ENCODE data around the gene PROZ.

Gene PROZ

GRCh38 chr13:113141601-113141970 is 16.9 kb upstream of the PROZ start:
- DNase-seq (ENCODE audit: low spot score): no peak

- no peak for DNase-seq (ENCODE audit: low spot score)
Observed at GRCh38 chr13:113142876-113143275, 15.6 kb upstream of the PROZ start.

GRCh38 chr13:113143466-113144254 is 14.8 kb upstream of the PROZ start:
- DNase-seq (ENCODE audit: low spot score): no peak

DNA sequence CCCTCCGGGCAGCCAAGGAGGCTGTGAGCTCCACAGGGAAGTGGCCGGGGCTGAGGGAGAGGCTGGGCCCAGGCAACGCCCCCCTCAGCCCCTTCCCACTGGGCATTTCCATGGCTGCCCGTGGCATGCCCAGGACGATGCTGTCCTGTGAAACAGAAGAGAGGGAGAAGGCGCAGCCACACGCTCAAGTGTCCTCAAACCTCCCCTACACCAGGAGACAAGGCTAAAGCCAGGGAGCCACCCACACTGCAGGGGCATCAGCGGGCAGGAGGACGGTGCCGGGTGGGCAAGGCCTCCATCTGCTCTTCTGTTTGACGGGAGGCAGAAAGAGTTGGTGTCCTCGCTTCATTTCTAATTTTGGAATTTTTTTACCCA is 14.2 kb upstream of the PROZ start:
- no peak for DNase-seq (ENCODE audit: low spot score)

DNA sequence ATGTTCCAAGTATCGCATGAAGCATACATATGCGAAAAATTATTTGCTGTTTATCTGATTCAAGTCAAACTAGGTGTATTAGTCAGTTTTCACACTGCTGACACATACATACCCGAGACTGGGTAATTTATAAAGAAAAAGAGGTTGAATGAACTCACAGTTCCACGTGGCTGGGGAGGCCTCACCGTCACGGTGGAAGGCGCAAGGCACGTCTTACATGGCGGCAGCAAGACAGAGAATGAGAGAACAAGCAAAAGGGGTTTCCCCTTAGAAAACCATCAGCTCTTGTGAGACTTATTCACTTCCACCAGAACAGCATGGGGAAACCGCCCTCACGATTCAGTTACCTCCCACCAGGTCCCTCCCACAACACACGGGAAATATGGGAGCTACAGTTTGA is 13.0 kb upstream of the PROZ start:
- no peak for DNase-seq (ENCODE audit: low spot score)

GRCh38 chr13:113145911-113146598 is 12.4 kb upstream of the PROZ start:
- no peak for DNase-seq (ENCODE audit: low spot score)

DNA sequence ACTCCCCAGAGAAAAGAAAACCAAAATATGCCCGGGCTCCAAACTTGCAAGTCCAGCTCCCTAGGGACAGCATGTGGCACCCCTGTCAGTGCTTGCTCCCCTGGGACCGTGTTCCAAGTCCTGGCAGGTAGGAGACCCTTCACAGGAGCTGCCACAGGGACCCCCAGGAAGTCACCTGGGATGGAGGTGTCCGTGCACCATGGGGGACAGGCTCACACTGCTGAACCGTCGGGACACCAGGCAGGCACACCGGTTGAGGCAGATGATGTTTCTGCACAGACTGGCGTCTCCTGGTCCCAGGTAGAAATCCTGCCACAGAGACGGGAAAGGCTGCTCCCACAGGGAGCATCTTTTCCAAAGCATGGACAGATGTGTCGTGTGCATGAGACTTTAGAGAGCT is 11.7 kb upstream of the PROZ start:
- no peak for DNase-seq (ENCODE audit: low spot score)

- no peak for DNase-seq (ENCODE audit: low spot score)
Observed at GRCh38 chr13:113147206-113147605, 11.2 kb upstream of the PROZ start.

GRCh38 chr13:113148407-113148806 is 10.0 kb upstream of the PROZ start:
- no peak for DNase-seq (ENCODE audit: low spot score)

GRCh38 chr13:113148940-113149503 is 9.4 kb upstream of the PROZ start:
- no peak for DNase-seq (ENCODE audit: low spot score)

DNA sequence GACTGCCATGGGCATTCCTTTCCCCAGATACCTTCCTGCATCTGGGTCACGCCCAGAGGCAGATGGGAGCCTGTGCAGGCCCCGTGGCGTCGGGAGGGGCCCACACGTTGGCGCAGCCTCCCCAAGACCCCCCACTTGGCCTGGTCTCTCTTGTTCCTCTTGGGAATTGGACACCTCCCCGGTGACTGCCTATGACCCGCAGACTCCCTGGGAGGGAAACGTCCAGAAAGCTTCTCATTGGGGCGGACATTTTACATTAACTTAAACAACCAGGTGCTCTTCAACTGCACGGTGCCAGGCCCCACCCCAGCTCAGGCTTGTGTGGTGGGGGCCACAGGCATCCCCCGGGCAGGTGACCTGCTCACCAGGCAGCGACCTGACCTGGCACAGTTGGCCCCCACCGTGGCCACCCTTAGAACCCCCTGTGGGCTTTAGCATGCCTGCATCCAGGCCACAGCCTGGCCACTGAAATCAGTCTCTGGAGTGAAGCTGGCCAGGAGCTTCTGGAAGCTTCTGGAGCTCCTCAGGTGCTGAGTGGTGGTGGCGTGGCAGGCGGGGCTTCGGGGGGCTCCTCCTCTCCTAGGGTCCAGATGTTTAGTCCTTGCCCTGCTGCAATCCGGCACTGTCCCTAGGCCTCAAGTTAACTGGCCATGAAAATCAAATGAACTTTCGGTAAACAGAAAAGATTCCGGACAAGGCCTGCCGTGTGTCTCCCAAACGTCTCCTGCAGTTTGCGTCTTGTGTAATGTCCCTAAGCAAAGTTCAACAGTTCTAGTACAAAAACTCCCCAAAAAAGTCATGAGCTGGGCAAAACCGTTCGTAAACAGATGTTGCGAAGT is 8.5 kb upstream of the PROZ start:
- no peak for DNase-seq (ENCODE audit: low spot score)

DNA sequence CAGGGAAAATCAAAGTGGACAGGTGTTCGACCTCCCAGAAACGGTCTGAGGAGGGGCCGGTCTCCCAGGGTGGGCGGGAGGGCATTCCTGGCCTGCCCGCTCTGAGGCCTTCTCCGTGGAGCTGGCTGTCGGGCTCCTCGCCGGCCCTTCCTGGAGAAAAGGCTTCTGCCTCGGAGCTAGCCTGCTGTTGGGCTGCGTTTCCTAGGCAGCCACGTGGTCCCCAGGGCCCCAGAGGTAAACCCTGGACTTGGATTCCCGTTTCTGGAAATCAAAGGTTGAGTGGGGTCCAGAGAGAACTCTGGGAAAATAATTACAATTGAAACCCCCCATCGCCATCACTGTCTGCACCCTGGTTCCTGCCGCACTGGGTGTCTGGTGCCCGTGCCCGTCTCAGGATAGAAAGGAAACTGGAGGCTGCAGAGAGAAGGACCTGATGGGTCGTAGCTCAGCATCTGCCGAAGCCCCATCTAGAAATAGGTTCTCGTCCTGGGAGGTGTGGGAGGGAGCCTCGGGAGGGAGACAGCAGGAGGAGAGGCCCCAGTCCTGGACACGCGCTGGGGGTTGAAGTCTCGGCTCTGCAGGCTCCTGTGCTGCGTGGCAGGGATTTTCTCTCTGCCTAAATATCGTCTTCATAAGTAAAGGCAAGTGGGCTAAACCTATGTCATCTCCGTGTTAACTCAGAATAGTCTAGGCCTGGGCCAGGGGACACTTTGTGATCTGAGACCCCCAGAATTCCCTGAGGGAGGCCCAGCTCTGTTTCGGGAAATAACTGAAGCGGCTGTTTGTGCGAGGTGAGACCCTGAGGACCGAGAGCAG is 7.7 kb upstream of the PROZ start:
- DNase-seq (ENCODE audit: low spot score): no peak

GRCh38 chr13:113151745-113152690 is 6.4 kb upstream of the PROZ start:
- DNase-seq (ENCODE audit: low spot score): peak; percentile 9

DNA sequence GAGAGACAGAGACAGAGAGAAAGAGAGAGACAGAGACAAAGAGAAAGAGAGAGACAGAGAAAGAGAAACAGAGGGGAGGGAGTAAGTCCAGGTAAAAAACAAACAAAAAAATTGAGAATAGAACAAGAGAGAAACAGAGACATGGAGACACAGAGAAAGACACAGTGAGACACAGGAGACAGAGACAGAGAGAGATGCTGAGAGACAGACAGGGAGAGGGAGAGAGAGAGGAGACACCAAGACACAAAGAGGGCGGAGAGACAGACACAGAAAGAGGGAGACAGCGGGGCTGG is 5.8 kb upstream of the PROZ start:
- no peak for DNase-seq (ENCODE audit: low spot score)

DNA sequence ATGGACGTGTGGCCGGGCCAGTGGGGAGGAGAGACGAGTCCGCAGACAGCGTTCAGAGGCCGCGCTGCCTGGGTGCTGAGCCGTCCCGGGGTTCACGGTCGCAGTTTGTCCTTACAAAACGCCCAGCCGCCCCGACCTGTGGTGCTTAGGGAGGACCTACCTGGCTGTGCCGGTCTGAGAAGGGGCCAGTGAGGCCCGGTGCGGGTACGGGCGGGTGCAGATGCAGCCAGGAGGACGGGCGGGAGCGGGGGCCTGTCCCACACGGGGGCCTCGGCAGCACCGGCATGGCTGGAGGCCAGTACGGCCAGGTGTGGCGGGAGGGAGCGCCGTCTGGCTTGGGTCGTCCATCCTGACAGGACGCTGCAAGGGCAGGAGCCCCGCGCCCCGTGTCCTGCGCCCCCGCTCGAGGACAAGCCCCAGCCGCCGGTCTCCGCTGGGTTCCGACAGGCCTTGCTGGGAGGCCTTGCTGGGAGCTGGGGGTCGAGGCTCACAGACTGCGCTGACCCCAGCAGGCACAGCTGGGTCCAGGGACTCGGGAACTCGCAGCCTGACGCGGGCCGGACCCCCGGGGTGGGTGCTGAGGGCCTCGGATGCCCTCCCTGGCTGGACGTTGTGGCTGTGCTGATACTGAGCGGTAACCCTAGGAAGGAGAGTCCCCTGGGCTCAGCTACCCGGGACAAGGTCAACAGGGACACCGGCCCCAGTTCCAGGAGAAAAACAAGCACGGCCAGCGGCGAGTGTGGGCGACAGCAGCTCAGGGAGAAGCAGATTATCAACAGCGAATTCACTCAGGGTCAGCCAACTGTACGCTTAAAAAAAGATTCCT is 5.3 kb upstream of the PROZ start:
- DNase-seq (ENCODE audit: low spot score): no peak

DNA sequence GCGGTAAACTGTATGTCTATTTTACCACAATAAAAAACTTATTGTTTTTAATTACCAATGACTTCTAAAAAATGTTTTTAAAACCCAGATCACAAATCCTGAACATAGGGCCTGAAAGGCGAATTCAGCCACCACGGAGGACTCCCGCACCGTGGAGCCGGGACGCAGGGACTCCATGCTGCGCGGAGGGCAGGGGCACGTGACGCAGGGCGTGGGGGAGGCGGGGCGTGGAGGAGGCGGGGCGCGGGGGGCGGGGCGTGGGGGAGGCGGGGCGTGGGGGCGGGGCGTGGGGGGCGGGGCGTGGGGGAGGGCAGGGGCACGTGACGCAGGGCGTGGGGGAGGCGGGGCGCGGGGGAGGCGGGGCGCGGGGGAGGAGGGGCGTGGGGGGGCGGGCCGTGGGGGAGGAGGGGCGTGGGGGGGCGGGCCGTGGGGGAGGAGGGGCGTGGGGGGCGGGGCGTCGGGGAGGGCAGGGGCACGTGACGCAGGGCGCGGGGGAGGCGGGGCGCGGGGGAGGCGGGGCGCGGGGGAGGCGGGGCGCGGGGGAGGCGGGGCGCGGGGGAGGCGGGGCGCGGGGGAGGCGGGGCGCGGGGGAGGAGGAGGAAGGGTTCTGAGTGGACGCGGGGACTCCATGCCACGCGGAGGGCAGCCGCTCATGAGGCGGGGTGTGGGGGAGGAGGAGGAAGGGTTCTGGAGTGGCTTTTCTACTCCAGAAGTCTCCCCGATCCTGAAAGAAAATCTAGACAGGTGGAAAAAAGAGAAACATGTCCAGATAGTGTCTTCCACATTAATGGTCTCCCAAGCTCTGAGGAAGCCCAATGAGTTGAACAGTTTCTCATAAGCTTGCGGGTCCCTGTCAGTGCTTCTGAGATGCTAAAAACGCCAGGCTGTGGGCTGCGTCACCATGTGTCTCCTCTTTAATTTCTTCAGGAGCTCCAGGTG is 4.4 kb upstream of the PROZ start:
- peak; percentile 69 for DNase-seq (ENCODE audit: low spot score)

GRCh38 chr13:113155201-113155600 is 3.2 kb upstream of the PROZ start:
- no peak for DNase-seq (ENCODE audit: low spot score)

GRCh38 chr13:113155982-113156655 is 2.3 kb upstream of the PROZ start:
- peak; percentile 9 for DNase-seq (ENCODE audit: low spot score)

Data from RKO (cell line).